HG02852 (cell line): ENCODE measurements around the gene CDKN2AIPNL.
A peak's percentile ranks its signal among the peaks of the same experiment; 100 is the strongest.

Experiments used
- ATAC-seq: cut with Tn5 transposase; IDR thresholded peaks from one replicate; pipeline ENCODE4 v1.9.1; 2021; ENCODE audit warnings: mild to moderate bottlenecking, moderate library complexity; ENCODE audit not compliant: unreplicated experiment

CDKN2AIPNL gene

GRCh38 chr5:134411546-134412266 lies at the start of gene CDKN2AIPNL:
Gene CDKN2AIPNL (minus strand): TSS chr5:134411881. CDS start chr5:134411854, 27 bp downstream.
- peak; percentile 98 for ATAC-seq

DNA sequence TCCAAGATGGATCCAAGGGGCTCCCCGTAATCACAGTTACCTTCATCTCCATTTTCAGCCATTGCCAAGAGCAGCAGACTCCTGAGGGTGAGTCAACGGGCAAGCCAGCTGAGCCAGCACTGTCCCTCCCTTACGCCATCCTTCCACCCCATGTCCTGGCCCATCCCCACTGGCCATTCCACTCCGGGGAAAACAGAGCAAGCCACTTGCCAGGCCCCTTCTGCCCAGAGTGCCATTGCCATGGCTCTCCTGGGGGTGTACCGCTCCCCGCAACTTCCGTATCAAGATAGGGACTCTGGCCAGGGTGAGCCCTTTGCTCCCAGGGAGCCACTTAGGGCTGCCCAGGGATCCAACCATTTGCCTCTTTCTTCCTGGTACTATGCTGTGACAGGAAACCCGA lies 48.9 kb upstream of the CDKN2AIPNL start:
- ATAC-seq, result no peak

DNA sequence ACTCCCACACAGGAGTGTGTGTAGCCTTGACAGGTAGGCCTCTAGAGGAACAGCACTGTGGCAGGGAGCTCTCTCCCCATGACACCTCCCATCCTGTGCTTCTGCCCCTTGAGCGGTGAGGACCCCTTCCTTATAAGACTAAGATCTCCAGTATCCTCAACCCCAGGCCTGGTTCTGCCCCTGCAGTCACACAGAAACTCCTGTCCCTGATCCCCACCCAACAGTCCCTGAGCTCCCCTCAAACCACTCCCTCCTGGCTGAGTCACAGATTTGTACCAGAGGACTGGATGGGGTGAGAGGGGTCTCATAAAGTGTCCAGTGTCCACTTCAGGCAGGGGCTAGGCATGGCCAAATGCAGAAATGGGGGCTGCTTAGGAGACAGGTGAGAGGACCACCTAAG lies 47.8 kb upstream of the CDKN2AIPNL start:
- no peak for ATAC-seq

- no peak for ATAC-seq
Measured at GRCh38 chr5:134459010-134459403, 47.3 kb upstream of the CDKN2AIPNL start.

DNA sequence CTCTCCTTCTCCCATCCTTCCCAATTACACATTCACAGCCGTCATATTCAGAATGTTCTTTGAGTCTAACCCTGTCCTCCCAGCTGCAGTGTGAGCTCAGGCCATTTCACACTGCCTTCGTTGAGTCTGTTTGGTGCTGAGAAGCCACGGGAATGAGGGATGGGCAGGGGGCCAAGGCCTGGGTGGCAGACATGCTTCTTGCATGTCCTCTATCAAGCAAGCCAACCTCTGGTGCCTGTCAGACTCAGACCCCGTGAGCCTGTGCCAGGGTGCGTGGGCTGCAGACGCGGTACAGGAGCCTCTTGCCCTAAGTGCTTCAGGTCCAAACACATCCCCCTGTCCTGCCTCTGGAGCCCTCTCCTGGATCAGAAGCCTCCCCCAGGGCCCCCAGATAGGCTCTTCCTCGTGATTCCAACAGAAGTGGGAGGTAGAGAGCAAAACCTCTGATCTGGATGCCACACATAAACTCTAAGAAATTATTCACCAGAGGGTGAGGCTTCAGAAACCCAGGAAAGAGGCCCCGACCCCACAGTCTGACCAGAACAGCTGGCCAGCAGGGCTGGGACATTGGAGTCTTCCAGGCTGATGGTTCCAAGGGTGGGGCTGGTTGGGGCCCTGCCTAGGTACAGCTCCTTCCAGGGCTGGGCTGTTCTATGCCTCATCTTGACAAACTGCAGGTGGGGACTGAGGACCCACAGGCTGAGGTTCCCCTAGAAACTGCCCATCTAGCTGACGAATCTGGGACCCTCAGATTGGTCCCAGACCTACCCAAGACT lies 46.7 kb upstream of the CDKN2AIPNL start:
- ATAC-seq, result no peak

- ATAC-seq, result no peak
Measured at GRCh38 chr5:134457801-134458200, 46.1 kb upstream of the CDKN2AIPNL start.

GRCh38 chr5:134456825-134457224 lies 45.1 kb upstream of the CDKN2AIPNL start:
- no peak for ATAC-seq

GRCh38 chr5:134455466-134455865 lies 43.8 kb upstream of the CDKN2AIPNL start:
- no peak for ATAC-seq

- ATAC-seq, result no peak
Measured at GRCh38 chr5:134453016-134453415, 41.3 kb upstream of the CDKN2AIPNL start.

GRCh38 chr5:134451936-134452505 lies 40.3 kb upstream of the CDKN2AIPNL start:
- no peak for ATAC-seq

GRCh38 chr5:134451225-134451935 lies 39.7 kb upstream of the CDKN2AIPNL start:
- ATAC-seq, result no peak

DNA sequence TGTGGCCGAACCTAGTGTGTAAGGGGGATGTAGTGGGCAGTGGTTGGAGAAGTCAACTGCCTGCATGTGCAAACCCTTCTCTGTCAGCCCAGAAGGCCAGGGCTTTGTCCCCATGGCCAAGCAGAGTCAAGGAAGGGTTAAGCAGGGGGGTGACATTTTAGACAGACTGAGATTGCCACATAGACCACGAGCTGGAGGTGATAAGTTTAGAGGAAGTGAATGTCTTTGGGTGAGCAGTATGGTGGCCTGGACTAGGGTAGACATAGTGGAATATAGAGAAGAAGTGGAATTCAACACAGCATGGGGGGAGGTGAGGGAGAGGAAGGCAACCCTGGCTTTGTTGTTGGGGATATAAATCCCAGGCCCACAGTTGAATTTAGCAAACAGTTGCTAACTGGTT lies 38.7 kb upstream of the CDKN2AIPNL start:
- no peak for ATAC-seq

GRCh38 chr5:134449167-134449566 lies 37.5 kb upstream of the CDKN2AIPNL start:
- no peak for ATAC-seq

DNA sequence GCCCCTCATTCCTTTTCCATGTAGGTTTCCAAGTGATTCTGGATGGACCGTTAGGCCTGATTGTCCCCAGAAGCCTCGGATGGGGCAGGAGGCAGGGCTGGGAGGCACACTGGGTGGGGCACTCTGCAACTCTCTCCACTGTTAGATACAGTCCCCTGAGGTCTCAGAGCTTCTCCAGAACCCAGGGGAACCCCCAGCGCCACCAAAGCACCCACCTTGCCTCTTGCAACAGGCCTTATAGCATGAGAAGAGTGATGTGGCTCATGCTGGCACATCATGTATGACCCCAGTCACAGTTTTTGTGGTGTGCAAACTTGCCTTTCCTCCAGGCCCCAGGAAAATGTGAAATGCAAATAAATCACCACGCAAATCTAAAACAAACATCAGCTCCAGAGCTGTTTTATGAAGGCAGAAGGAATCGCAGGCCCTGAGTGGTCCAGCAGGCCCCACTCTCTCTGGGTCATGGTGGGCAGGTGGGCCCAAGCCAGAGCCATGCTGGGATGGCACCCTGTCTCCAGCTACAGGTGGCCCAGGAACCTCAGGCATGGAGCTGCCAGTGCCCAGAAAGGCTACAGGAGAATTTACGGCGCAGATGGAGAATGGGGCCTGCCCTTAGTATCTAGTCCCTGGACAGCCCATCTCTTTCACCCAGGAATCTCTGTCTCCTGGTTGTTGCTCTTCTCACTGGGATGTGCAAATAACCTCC lies 36.3 kb upstream of the CDKN2AIPNL start:
- no peak for ATAC-seq

DNA sequence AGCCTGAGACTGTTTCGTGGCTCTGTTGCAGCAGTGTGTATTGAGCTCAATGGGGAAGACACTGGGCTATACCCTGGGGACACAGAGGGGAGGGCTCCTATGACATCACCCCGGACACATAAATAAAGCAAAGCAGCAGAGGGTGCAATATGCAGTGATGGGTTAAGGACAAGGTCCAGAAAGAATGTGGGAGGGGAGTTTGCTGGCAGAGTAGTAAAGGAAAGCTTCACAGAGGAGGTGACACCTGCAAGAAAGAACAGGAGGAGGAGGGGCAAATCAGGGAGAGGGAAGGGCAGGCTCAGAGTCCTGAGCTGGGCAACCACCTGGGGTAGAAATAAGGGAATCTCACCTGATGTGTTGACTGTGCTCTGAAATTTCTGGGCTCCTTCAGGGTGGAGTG lies 35.3 kb upstream of the CDKN2AIPNL start:
- ATAC-seq, result no peak

DNA sequence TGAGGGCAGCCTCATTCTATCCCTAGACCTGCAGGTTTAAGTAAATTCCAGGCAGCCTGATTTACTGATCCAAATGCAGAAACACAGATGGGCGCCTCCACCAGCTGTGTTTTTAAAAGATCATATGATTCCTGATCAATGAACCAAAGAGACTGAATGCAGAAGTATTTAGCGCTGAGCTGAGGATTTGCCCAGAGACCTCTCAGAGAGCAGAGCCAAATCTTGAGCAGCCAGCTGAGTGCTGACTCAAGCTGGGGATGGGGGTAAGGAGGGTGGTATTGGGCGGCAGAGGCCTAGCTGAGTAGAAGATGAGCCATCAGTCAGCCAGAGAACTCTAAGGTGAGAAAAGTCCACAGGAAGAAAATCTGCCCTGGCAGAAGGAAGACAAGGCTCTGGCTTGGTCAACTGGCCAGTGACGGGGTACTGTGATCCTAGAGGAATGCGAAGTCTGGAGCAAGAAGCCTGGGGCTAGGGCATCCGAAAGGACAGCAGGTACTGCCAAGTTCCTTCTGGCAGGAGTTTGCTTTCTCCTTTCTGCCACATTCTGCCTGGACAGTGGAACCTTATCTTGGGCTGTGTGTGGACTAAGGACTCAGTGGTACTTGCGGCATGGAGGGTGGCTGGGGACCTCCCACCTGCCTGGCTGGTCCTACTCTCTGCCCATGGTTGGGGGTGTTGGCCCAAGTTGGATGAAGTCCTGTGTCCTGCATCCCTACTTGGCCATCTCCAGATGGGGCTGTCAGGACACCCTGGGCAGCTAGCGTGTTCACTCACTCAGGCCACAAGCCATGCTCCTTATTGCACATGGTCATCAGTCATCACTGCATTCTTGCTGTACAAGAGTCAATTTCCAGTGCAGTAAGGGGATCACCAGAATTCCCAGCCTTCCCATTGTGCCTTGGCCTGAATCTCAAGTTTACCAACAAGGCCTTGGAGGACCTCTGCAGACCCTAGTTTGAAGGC lies 34.5 kb upstream of the CDKN2AIPNL start:
- no peak for ATAC-seq

GRCh38 chr5:134444941-134445471 lies 33.3 kb upstream of the CDKN2AIPNL start:
- ATAC-seq, result no peak

- no peak for ATAC-seq
Measured at GRCh38 chr5:134440201-134440755, 28.6 kb upstream of the CDKN2AIPNL start.

DNA sequence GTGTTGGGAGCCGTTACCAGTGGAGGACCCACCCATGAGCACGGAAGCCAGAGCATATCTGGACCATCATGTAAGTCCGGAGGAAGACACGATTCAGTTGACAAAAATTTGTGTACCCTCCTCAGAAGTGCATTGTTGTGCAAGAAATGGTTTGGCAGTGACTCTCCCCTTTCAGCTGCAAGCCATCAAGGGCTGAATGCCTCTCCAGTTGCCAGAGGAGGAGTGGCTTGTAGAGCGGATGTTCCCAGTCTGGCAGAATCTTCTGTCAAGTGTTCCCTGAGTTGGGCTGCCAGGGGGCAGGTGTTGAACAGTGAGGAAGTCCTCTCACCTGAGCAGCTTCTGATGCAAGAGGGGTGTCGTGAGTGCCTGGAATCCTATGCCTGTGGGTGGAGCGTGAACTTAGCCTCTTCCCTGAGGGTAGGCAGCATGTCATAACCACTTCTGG lies 27.6 kb upstream of the CDKN2AIPNL start:
- ATAC-seq, result no peak
